TTC549 (cell line): ENCODE measurements around the gene ZCCHC14.
"Not testable (repeated sequence)": the region's sequence is repeated elsewhere in the genome, so short reads cannot be mapped to it uniquely, and the experiment has no call there.

Source experiments
- FAIRE-seq: peaks from 2 replicates; lab custom pipeline; 2012; peaks lifted over from hg19 to GRCh38; lab: Jason Lieb, UNC

Gene ZCCHC14

GRCh38 chr16:87524407-87524806, 31.6 kb upstream of the ZCCHC14 start:
- FAIRE-seq = no peak

GRCh38 chr16:87523605-87524004, 30.8 kb upstream of the ZCCHC14 start:
- not testable (repeated sequence) for FAIRE-seq

- not testable (repeated sequence) for FAIRE-seq
These were observed 28.9 kb upstream of the ZCCHC14 start for GRCh38 chr16:87521764-87522163.

- FAIRE-seq = not testable (repeated sequence)
These were observed 26.3 kb upstream of the ZCCHC14 start for GRCh38 chr16:87519170-87519569.

- not testable (repeated sequence) for FAIRE-seq
These were observed 25.7 kb upstream of the ZCCHC14 start for GRCh38 chr16:87518430-87519051.

- FAIRE-seq = not testable (repeated sequence)
These were observed 25.0 kb upstream of the ZCCHC14 start for GRCh38 chr16:87517610-87518429.

- no peak for FAIRE-seq
These were observed 23.5 kb upstream of the ZCCHC14 start for GRCh38 chr16:87516361-87516760.

- no peak for FAIRE-seq
These were observed 22.9 kb upstream of the ZCCHC14 start for GRCh38 chr16:87515475-87516330.

- not testable (repeated sequence) for FAIRE-seq
These were observed 17.0 kb upstream of the ZCCHC14 start for GRCh38 chr16:87509778-87510177.

GRCh38 chr16:87507351-87508069, 14.7 kb upstream of the ZCCHC14 start:
- FAIRE-seq = no peak

- no peak for FAIRE-seq
These were observed 13.9 kb upstream of the ZCCHC14 start for GRCh38 chr16:87506423-87507350.

GRCh38 chr16:87505834-87506233, 13.0 kb upstream of the ZCCHC14 start:
- FAIRE-seq = no peak

- not testable (repeated sequence) for FAIRE-seq
These were observed 10.6 kb upstream of the ZCCHC14 start for GRCh38 chr16:87503232-87503937.

- FAIRE-seq = no peak
These were observed 9.6 kb upstream of the ZCCHC14 start for GRCh38 chr16:87502308-87502969.

GRCh38 chr16:87501117-87501516, 8.3 kb upstream of the ZCCHC14 start:
- FAIRE-seq = no peak

- no peak for FAIRE-seq
These were observed 6.3 kb upstream of the ZCCHC14 start for GRCh38 chr16:87499189-87499486.

GRCh38 chr16:87498324-87499188, 5.7 kb upstream of the ZCCHC14 start:
- no peak for FAIRE-seq

GRCh38 chr16:87497767-87498290, 5.0 kb upstream of the ZCCHC14 start:
- not testable (repeated sequence) for FAIRE-seq
